Measurements from ENCODE around the gene MARK4.
"Not testable (repeated sequence)": the region's sequence is repeated elsewhere in the genome, so short reads cannot be mapped to it uniquely, and the experiment has no call there.

Gene MARK4

DNA sequence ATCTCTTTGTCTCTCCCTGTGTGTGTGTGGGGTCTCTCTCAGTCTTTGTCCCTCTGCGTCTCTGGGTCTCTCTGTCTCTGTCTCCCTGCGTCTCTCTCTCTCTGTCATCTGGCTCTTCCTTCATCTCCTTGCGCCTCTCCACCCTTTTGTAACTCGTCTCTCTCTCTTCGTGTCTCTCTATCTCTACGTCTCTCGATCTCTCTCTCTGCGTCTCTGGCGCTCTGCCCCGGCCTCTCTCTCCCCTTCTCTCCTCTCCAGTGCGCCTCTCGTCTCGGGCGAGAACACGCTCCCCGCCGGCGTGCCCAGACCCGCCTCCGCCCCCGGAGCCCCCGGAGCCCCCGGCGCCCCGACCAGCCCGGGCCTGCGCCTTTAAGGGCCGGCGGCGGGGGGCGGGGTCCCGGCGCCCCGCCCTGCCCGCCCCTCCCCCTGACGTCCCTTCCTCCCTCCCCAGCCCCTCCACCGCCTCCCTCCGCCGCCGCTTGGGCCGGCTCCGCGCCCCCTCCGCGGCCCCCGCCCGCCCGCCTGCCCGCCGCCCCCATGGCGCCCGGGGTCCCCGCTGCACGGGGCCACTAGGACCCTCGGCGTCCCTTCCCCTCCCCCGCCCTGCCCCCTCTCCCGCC, at the start of gene MARK4:
TSS of gene MARK4 (plus strand) at position 440 of the 620 bp plus-strand sequence. CDS start 318 bp downstream, outside the sequence.
- DNase-seq, result no peak

DNA sequence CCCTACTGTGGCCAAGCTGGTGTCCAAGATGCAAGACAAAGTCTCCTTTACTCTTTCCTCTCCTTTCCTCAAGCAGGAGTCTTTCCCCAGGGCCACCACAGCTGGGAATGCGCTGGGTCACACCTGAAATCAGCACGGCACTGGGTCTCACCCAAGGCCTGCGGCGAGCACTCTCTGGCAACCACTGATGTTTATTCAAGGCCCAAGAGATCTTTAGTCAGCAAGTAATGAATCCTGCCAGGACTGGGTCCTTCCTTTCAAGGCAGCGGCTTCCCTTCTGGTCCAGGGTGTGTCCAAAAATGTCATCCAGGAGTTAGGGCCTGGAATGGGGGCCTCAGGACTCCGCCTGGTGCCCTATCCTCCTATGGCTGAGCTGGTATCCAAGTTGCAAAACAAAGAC, 48.4 kb upstream of the MARK4 start:
- no peak for DNase-seq

DNA sequence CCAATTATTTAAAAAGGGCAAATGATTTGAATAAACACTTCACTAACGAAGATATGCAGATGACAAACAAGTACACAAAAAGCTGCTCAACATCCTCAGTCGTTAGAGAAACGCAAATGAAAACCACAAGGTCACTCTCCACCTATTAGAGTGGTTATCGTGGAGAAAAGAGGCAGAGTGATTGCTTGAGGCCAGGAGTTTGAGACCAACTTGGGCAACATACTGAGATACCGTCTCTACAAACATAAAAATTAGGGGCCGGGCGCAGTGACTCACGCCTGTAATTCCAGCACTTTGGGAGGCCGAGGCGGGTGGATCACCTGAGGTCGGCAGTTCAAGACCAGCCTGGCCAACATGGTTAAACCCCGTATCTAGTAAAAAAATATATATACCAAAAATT, 45.3 kb upstream of the MARK4 start:
- no peak for DNase-seq

DNA sequence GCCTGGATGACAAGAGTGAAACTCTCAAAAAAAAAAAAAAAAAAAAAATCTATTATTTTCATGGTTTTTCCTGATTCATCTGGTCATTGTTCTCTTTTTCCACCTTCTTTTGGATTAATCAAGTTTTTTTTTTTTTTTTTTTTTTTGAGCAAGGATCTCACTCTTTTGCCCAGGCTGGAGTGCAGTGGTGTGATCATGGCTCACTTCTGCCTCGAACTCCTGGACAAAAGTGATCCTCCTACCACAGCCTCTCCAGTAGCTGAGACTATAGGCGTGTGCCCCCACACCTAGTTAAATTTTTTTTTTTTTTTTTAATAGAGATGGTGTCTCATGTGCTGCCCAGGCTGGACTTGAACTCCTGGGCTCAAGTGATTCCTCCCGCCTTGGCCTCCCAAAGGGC, 44.7 kb upstream of the MARK4 start:
- no peak for DNase-seq

DNA sequence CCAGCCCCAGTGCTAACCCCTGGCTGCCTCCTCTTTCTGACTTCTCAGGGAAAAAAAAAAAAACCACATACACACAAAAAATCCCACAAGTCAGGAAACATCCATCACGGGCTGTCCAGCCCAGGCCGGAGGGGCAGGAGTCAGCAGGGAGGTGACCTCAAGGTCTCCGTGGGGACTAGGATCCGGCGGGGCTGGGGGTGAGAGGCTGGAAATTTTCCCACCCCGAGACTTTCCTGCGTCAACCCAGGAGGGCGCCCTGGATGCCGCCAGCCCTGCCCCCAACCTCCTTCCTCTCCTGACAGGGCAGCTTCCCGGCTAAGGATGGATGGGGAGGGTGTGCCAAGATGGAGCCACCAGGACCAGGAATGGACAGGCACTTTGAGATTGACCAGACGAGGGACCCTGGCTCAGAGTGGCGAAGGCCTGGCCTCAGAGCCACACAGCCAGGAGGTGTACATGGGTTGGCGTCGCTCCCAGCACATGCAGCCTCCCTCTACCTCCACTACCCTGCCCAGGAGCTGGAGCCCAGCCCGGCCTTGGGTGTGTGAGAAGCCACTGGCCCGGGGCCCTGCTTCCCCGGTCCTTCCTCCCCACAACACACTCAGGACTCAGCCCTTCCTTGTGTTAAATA, 39.2 kb upstream of the MARK4 start:
- no peak for DNase-seq

DNA sequence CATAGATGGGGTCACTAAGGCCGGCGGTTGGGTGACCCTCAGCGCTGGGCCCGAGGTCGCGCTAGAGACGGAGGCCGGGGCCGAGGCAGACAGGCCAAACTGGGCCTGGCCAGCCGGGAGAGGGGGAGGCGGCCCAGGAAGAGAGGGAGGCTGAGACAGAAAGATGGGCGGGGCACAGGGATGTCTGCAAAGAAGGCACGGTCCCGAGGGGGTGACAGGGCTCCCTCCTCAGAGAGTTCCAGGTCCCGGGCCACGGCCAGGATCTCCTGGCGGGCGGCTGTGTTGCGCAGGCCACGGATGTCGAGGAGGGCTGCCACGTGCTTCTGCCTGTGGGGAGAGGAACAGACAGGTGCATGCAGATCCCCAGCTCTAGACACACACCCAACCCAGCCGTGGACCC, 38.0 kb upstream of the MARK4 start:
- DNase-seq, result no peak

DNA sequence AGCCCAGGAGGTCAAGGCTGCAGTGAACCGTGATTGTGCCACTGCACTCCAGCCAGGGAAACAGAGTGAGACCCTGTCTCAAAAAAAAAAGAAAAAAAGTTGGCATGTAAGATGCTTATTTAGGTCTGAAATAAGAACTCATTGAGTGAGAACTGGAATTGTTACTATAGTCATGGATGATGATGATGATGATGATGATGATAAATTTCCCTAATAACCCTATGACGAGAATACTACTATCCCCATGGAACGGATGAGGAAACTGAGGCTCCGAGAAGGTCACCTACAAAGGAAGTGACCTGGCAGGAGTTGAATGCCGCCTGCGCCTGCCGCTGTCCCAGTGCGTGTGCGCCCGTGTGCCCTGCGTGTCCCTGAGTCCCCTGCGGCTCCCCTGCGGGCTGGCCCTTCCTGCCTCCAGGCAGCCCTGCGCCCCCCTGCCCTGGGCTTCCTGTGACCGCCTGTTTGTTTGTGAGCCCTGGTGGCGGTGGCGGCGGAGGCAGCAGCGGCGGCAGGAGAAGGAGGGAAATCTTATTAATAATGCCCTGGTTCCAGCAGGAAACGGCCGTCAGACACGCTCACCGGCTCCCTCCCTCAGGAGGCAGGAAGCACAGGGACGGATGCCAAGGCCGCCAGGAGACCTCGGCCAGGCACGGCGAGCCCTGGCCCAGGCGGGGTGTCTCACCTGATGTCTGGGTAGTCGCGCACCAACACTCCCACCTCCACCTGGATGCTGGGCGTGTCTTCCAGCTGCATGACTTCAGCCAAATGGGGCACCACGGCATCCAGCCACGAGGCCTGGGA, 35.5 kb upstream of the MARK4 start:
- peak; percentile 16 for DNase-seq

DNA sequence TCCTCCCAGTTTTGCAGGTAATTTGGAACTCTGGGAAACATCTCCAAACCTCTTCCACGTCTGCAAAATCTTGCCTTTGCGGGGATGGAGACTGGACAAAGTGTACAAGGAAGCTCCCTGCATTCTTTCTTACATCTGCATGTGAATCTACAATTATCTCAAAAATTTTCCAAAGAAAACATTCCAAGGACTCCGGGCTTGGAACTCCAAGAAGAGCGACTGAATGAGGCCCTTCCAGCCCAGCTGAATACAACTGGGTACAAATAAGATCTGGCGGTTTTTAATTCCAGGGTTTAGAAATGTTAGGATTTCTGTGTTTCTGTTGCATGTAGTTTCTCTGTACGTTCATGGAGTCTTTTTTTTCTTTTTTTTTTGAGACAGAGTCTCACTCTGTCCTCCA, 34.4 kb upstream of the MARK4 start:
- no peak for DNase-seq

DNA sequence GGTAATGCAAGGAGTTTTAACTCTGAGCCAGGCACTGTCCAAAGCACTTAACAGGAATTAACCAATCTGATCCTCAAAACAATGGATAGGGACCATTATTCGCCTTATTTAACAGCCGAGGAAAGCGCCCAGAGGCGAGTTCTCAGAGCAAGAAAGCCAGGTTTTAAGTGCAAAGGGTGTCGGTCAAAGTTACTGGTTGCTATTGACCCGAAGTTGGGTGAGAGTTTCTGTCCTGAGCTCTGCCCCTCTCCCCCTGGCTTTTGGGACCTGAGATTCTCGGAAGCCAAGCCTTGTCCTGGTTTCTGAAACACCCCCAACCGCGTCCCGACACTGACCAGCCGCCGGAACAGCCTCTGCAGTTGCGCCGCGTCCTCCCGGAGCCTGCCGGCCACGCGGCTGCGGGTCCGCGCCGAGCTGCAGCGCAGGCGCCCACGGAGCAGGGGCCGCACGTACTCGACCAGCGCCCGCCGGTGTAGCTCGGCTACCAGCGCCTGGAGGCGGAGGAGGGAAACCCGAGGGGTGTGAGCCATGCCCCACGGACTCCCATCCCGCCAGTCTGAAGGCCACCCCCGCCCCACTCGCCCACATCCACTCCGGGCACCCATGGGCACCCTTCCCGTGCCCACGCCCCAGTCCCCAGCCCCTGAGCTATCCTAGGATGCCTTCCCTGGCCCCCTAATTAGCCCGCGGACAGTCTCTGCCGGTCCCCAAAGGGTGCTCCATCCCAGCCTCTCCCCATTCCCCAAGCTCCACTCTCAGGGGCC, 33.7 kb upstream of the MARK4 start:
- DNase-seq, result no peak

DNA sequence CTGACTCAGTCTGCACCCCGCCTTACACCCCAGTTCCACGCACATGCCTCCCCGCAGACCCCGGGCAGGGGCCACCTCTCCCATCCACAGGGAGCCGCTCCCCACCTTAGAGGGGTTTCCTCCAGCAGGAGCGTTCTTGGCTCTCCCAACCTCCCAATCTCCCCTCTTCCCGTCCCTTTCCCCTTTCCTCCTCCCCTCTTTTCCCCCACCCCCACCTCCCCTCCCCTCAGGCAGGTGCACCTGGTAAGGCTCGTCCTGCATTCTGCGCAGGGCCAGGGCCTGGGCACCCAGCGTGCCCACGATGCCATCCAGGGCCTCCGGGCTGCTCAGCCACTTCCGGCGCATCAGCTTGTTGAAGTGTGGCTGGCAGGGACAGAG, 33.1 kb upstream of the MARK4 start:
- DNase-seq, result no peak

DNA sequence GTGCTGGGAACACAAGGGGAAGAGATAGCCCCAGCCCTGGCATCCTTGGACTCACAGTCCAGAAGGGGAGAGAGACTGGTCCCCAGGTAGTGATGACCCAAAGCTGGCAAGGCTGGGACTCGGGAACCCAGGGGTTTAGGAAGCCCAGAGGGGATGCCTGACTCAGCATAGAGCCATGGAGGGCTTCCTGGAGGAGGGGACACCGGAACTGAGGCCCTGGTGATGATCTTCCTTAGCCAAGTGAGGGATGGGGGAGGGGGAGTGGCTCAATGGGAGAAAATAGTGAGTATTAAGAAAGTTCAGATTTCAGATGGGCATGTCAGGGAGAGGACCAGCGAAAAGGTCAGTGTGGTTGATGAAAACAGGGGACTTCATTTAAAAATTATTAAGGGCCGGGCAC, 32.6 kb upstream of the MARK4 start:
- DNase-seq, result no peak

DNA sequence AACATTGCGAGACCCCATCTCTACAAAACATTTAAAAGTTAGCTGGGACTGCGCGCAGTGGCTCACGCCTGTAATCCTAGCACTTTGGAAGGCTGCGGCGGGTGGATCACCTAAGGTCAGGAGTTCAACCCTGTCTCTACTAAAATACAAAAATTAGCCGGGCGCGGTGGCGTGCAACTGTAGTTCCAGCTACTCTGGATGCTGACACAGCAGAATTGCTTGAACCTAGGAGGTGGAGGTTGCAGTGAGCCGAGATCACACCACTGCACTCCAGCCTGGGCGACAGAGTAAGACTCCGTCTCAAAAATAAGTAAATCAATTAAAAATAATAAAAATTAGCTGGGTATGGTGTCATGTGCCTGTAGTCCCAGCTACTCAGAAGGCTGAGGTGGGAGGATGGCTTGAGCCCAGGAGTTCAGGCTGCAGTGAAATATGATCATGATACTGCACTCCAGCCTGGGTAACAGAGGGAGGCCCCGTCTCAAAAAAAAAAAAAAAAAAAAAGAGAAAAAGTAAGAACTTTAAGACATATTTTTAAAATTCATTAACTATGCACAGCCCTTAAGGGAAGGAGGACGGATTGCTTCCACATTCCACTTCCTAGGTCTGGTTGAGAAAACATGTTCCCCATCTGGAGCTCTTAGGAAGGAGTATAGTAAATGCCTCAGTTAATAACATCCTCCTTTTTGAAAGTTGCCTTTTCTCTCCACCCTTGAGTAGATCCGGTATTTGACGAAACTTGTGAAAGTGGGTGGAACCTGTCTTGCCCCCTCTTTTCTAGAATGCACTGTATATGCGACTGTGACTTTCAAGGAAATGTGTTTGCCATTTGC, 31.9 kb upstream of the MARK4 start:
- no peak for DNase-seq

DNA sequence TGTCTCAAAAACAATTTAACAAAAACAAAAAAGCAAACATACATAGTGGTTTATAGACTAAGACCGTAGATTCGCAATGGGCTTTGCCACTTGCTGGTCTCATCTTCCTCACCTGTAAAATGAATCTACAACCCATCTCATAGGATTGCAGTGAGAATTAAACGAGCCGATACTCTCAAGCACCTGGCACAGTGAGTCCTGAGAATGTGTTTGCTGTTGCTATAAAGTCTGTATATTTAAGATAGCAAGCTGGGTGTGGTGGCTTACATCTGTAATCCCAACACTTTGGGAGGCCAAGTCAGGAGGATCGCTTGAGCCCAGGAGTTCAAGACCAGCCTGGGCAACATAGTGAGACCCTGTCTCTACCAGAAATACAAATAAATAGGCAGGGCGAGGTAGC, 28.3 kb upstream of the MARK4 start:
- no peak for DNase-seq

DNA sequence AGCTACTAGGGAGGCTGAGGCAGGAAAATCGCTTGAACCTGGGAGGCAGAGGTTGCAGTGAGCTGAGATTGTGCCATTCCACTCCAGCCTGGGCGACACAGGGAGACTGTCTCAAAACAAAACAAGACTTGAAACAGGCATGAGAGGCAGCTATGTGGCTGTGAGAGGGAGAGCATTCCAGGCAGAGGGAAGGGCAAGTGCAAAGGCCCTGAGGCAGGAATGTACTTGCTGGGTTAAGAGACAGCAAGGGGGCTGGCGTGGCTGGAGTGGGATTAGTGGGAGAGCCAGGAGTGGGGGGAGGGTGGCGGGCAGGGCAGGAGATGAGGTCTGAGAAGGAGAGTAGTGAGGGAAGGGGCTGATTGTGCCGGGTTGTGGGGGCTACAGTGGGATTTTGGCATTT, 27.2 kb upstream of the MARK4 start:
- DNase-seq, result no peak

DNA sequence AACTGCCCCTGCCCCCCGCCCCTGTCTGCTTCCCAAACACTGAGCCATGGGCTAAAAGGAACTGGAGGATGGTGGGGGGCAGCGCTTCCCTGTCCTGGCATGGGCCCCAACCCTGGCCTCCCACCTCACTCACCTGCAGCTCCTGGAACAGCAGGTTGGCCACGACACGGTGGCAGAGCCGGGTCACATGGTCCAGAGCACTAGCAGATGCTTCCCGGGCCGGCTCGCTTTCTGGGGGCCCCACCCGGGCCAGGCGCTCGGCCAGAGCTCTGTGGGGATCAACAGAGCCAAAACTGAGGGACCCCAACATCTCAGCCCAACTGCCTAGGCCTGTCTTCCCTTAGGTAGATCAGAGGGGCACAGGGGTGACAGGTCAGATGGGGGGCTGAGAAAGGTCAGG, 26.4 kb upstream of the MARK4 start:
- DNase-seq, result no peak

DNA sequence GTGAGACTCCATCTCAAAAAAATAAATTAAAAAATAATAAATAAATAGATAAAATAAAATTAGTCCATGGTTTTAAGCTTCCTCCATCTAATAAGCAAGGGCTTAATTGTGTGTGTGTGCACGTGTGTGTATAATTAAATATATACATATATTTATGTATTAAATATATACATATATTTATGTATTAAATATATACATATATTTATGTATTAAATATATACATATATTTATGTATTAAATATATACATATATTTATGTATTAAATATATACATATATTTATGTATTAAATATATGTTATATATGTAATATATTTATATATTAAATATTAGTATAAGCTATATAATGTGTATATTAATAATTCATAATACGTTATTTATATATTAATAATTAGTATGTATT, 22.0 kb upstream of the MARK4 start:
- not testable (repeated sequence) for DNase-seq

DNA sequence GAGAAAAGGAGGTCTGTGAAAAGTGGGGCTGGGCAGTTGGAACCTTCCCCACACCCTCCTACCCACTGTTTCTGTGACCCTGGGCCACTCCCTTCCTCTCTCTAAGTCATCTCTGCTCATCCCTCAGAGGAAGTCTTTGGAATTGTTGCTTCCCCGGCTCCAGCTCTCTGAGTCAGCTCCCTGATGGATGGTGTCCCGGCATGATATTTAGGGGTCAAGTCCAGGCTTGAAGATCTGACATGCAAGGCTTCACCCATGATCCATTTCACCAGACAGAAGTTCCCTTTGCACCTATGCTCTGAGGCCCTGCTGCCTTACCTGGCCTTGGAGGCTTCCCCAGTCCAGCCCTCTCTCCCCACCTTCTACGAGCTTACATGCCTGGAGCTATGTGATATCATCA, 19.2 kb upstream of the MARK4 start:
- DNase-seq, result no peak

DNA sequence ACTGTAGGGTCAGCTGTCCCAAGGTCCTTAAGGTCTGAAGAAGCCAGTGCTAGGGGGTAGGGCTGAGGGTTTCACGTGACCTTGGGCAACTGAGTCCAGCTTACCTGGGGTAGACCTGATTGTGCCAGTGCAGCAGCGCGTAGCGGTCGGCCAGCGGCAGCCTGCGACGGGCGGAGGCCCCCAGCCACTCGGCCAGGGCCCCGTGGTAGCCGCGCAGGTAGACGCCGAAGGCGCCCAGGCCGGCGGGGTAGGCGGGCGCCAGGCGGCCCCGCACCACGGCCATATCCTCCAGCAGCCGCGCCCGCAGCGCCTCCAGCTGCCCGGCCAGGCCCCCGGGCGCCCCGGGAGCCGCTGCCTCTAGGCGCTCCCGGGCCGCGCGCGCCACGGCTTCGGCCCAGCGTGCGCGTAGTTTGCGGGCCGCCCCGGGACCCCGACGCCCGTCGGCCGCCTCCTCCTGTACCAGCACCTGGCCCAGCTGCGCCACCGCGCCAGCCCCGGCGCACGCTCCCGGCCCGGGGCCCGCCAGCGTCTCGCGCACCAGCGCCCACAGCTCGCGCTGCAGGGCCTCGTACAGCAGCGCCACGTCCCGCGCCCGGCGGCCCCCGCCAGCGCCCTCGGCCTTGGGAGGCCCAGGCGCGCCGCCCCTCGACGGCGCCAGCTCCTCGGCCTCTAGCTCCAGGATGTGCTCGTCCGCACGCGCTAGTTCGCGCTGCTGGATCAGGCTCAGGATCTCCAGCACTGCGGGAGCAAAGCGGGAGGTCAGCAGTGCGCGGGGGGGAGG, 16.8 kb upstream of the MARK4 start:
- no peak for DNase-seq

DNA sequence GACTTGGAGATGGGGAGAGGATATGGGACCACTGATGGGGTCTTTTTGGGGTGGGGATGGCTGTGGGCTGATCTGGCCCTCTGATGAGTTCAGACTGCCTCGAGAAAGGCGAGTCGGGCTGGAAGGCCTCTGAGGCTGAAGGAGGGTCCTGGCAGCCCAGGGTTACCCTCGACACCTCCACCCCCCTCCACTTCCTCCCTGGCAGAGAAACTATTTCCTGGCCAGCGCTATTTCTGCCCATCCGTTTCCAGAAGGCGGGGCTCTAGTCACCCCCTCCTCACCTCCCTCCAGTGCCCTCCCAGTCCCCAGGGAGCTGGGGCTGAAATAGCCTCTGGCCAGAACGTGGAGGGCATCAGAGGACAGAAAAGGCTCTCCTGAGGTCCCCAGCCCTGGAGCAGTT, 15.6 kb upstream of the MARK4 start:
- DNase-seq, result no peak

DNA sequence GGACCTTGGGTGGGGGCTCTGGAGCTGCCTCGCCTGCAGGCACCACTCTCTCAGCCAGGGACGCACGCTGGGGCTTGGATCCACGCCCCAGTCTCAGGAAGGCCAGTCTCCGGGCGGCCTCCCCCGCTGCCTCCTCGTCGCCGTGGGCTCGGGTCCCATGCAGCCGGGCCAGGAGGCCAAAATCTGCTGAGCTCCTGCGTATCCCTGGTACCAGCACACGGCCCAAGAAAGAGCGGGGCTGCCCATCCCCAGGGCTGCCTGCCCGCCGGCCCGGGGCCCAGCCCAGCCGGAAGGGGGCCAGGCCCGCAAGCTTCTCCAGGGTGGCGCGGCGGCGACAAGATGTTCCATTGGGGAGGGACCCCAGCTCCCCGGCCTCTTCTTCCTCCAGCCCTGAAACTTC, 12.5 kb upstream of the MARK4 start:
- DNase-seq, result no peak

DNA sequence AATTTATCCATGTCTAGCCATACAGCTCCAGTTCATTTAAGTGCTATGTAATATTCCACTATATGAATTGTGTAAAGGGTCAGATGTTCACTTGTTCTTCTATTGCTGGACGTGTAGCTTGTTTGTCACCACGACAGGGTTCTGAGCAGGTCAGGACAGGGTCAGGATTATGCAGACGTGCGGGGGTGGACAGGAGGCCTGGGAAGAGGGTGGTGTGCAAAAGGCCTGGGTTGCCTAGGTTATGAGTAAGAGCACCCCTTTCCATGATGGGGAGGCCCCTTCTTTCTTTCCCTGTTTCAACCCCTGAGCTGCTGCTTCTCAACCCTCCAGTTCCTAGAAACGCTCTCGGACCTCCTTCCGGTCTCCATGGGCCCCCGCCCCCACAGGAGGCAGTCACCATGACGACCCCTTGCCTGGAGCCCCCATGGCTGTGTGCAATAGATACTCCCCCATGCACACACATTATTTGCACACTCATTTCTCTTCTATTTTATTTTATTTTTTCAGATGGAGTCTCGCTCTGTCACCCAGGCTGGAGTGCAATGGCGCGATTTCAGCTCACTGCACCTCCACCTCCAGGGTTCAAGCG, 7.8 kb upstream of the MARK4 start:
- no peak for DNase-seq
